H9 (cell line): ENCODE data around the gene PRKAR2A. TPM values are rescaled to one million over a fixed set of nuclear protein-coding genes. Genes with fewer than 3 reads are reported as not detected.

Experiments used
- DNase-seq: peaks from one replicate; pipeline ENCODE4 v3.0.0-alpha.2; 2017
- H2AFZ ChIP-seq: one replicate; pipeline ENCODE4 v1.6.1; 2013; ENCODE audit warnings: mild to moderate bottlenecking, low read length, control low read depth, moderate library complexity
- H2AK5ac ChIP-seq: 2 replicates; pipeline ENCODE4 v1.6.1; 2013; ENCODE audit warnings: low read length, control low read depth, mixed read lengths; ENCODE audit not compliant: insufficient read length
- H2BK120ac ChIP-seq: one replicate; pipeline ENCODE4 v1.6.1; 2013; ENCODE audit warnings: low read depth, mild to moderate bottlenecking, low read length, control low read depth, inconsistent platforms; ENCODE audit not compliant: poor library complexity, severe bottlenecking
- H2BK12ac ChIP-seq: 2 replicates; pipeline ENCODE4 v1.6.1; 2013; ENCODE audit warnings: low read length, control low read depth, mixed read lengths, low read depth; ENCODE audit not compliant: insufficient read length
- H2BK15ac ChIP-seq: 2 replicates; pipeline ENCODE4 v1.6.1; 2013; ENCODE audit warnings: low read depth, low read length, control low read depth
- H2BK20ac ChIP-seq: one replicate; pipeline ENCODE4 v1.6.1; 2013; ENCODE audit warnings: low read depth, mild to moderate bottlenecking, low read length, control low read depth, inconsistent platforms; ENCODE audit not compliant: poor library complexity, severe bottlenecking
- H2BK5ac ChIP-seq: 2 replicates; pipeline ENCODE4 v1.6.1; 2013; ENCODE audit warnings: low read length, control low read depth, mixed read lengths; ENCODE audit not compliant: insufficient read length
- H3K14ac ChIP-seq: 2 replicates; pipeline ENCODE4 v1.6.1; 2013; ENCODE audit warnings: low read length, control low read depth; ENCODE audit not compliant: insufficient read depth
- H3K18ac ChIP-seq: 2 replicates; pipeline ENCODE4 v1.6.1; 2013; ENCODE audit warnings: low read depth, mild to moderate bottlenecking, mixed read lengths, low read length, control low read depth; ENCODE audit not compliant: insufficient read length
- H3K23ac ChIP-seq: 2 replicates; pipeline ENCODE4 v1.6.1; 2013; ENCODE audit warnings: low read length, control low read depth, mixed read lengths, low read depth; ENCODE audit not compliant: insufficient read length
- H3K23me2 ChIP-seq: 2 replicates; pipeline ENCODE4 v1.6.1; 2013; ENCODE audit warnings: low read depth, mild to moderate bottlenecking, mixed read lengths, low read length, control low read depth; ENCODE audit not compliant: insufficient read length, poor library complexity, severe bottlenecking
- H3K27ac ChIP-seq: 2 replicates; pipeline ENCODE4 v1.5.1; 2013; ENCODE audit warnings: low read length, control low read depth, mixed read lengths, low read depth; ENCODE audit not compliant: insufficient read length
- H3K27me3 ChIP-seq: 2 replicates; pipeline ENCODE4 v1.6.1; 2013; ENCODE audit warnings: low read length, control low read depth, inconsistent platforms; ENCODE audit not compliant: insufficient read depth
- H3K4ac ChIP-seq: 2 replicates; pipeline ENCODE4 v1.6.1; 2013; ENCODE audit warnings: low read depth, mild to moderate bottlenecking, control low read depth, inconsistent platforms, low read length, moderate library complexity
- H3K4me1 ChIP-seq: 2 replicates; pipeline ENCODE4 v1.6.1; 2013; ENCODE audit warnings: low read length, control low read depth, inconsistent platforms; ENCODE audit not compliant: insufficient read depth
- H3K4me2 ChIP-seq: 2 replicates; pipeline ENCODE4 v1.6.1; 2013; ENCODE audit warnings: low read length, control low read depth, mixed read lengths; ENCODE audit not compliant: insufficient read length, insufficient read depth
- H3K56ac ChIP-seq: 2 replicates; pipeline ENCODE4 v1.6.1; 2013; ENCODE audit warnings: low read depth, mild to moderate bottlenecking, mixed read lengths, low read length, control low read depth; ENCODE audit not compliant: insufficient read length
- H3K79me1 ChIP-seq: 2 replicates; pipeline ENCODE4 v1.6.1; 2013; ENCODE audit warnings: low read depth, mild to moderate bottlenecking, moderate library complexity, low read length, control low read depth, inconsistent platforms; ENCODE audit not compliant: insufficient read depth, poor library complexity, severe bottlenecking
- H3K79me2 ChIP-seq: 2 replicates; pipeline ENCODE4 v1.6.1; 2013; ENCODE audit warnings: low read length, control low read depth, inconsistent platforms; ENCODE audit not compliant: insufficient read depth
- H3K9ac ChIP-seq: 2 replicates; pipeline ENCODE4 v1.6.1; 2013; ENCODE audit warnings: low read length, control low read depth, mixed read lengths; ENCODE audit not compliant: insufficient read length; ENCODE audit errors: extremely low read depth
- H3K9me3 ChIP-seq: one replicate; pipeline ENCODE4 v1.6.1; 2013; ENCODE audit warnings: low read depth, low read length, inconsistent platforms; ENCODE audit not compliant: control insufficient read depth
- H3T11ph ChIP-seq: one replicate; pipeline ENCODE4 v1.6.1; 2013; ENCODE audit warnings: mild to moderate bottlenecking, low read length, control low read depth, inconsistent platforms
- H4K20me1 ChIP-seq: one replicate; pipeline ENCODE4 v1.6.1; 2013; ENCODE audit not compliant: control insufficient read depth, insufficient read length, insufficient read depth
- H4K5ac ChIP-seq: 2 replicates; pipeline ENCODE4 v1.6.1; 2013; ENCODE audit warnings: low read depth, mild to moderate bottlenecking, mixed read lengths, low read length, control low read depth; ENCODE audit not compliant: insufficient read length
- H4K8ac ChIP-seq: replicated peaks from 2 replicates; pipeline ENCODE4 v1.6.1; 2013; ENCODE audit warnings: low read length, control low read depth, mixed read lengths, low read depth; ENCODE audit not compliant: insufficient read length
- H4K91ac ChIP-seq: 2 replicates; pipeline ENCODE4 v1.6.1; 2013; ENCODE audit warnings: low read depth, mild to moderate bottlenecking, moderate library complexity, mixed read lengths, low read length, control low read depth; ENCODE audit not compliant: insufficient read length
- H3K27ac Mint-ChIP-seq, 3 experiments: 2 replicates in 2 of 3; 3 replicates in 1 of 3; pipeline ENCODE4 v1.8.0; 2020 to 2021; ENCODE audit warnings: mixed read lengths in 3 of 3, mild to moderate bottlenecking in 1 of 3, moderate library complexity in 1 of 3
- H3K27me3 Mint-ChIP-seq: 2 replicates; pipeline ENCODE4 v1.8.0; 2021; ENCODE audit warnings: low read depth, mild to moderate bottlenecking, moderate library complexity, mixed read lengths
- H3K36me3 Mint-ChIP-seq, 3 experiments: 2 replicates in 2 of 3; 3 replicates in 1 of 3; pipeline ENCODE4 v1.8.0; 2020 to 2021; ENCODE audit warnings: low read depth in 3 of 3, mixed read lengths in 3 of 3; ENCODE audit not compliant: insufficient read depth in 1 of 3
- H3K4me1 Mint-ChIP-seq, 2 experiments: 2 replicates each; pipeline ENCODE4 v1.8.0; 2020; ENCODE audit warnings: mixed read lengths in 2 of 2
- H3K4me3 Mint-ChIP-seq, 2 experiments: 2 replicates in 1 of 2; 3 replicates in 1 of 2; pipeline ENCODE4 v1.8.0; 2020 to 2021; ENCODE audit warnings: mild to moderate bottlenecking in 2 of 2, mixed read lengths in 2 of 2, moderate library complexity in 1 of 2
- H3K9me3 Mint-ChIP-seq, 2 experiments: 2 replicates in 1 of 2; 3 replicates in 1 of 2; pipeline ENCODE4 v1.8.0; 2020; ENCODE audit warnings: mild to moderate bottlenecking in 2 of 2, mixed read lengths in 2 of 2, moderate library complexity in 1 of 2
- CTCF ChIP-seq: fragments of 200-600 bp; sonication (generic); conservative IDR thresholded peaks from 3 replicates; pipeline ENCODE4 v1.8.0; 2021; ENCODE audit warnings: antibody characterized with exemption, mild to moderate bottlenecking
- WGBS: extraction: QIAGEN DNeasy Blood & Tissue Kit; methylation state at CpG from one replicate; pipeline ENCODE4 v1.1.7; 2013; ENCODE audit warnings: missing lambda C conversion rate, low lambda C conversion rate, mixed read lengths; ENCODE audit not compliant: insufficient read length; ENCODE audit errors: extremely low coverage; 5-methylcytosine and 5-hydroxymethylcytosine counted together
- total RNA-seq: library from RNA; stranded (reverse); gene quantifications from 2 replicates; pipeline ENCODE4 v1.2.1, GENCODE V29; 2021

PRKAR2A gene
- total RNA-seq, 1 experiment from 2014 or later, result 39.1 TPM

DNA sequence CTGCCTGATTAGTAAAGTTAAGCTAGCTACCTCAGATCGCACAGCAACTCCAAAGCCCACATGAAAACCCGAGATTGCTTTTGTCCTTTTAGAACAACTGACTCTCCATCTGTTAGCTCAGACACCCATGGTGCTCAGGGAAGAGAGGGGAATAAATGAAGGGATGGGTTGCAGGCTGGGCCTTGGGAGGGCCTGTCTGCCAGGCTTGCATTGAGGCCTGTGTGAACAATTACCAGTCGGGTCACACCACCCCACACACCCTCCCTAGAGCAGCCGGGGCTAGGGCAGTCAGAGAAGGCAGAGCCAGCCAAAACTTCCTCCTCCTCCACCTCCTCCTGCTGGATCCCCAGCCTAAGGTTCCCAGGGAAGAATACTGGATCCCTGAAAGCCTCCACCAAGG, 8.8 kb upstream of the PRKAR2A start:
- H4K8ac ChIP-seq, result no peak overlapping the region
- Mint-ChIP-seq H3K4me3 (no peak overlapping the region), H3K4me1 (peaks cover 2 to 5% of the 10 kb centered on the region in 2 experiments; a peak in 3 of 4 replicates), H3K36me3 (no peaks in the 10 kb centered on the region; a peak in 1 of 7 replicates), H3K9me3 (no peaks in the 10 kb centered on the region), H3K27ac (peak overlapping the region in 2 of 3 experiments; percentile 32 to 71; a peak in 2 of 7 replicates), H3K27me3 (no peaks in the 10 kb centered on the region)
- no peak overlapping the region for H3K23ac ChIP-seq
- H3K79me2 ChIP-seq, result no peaks in the 10 kb centered on the region
- H4K5ac ChIP-seq, result no peak overlapping the region
- no peaks in the 10 kb centered on the region for H3K27me3 ChIP-seq
- H3K9ac ChIP-seq, result no peak overlapping the region
- no peak overlapping the region for H3T11ph ChIP-seq
- no peak overlapping the region for H2BK120ac ChIP-seq
- no peak overlapping the region for H3K18ac ChIP-seq
- H2BK15ac ChIP-seq, result no peak overlapping the region
- H3K4me2 ChIP-seq, result no peak overlapping the region
- H3K56ac ChIP-seq, result no peak overlapping the region
- H4K20me1 ChIP-seq, result no peaks in the 10 kb centered on the region
- H3K79me1 ChIP-seq, result no peaks in the 10 kb centered on the region
- no peak overlapping the region for H3K14ac ChIP-seq
- H3K4me1 ChIP-seq, result no peaks in the 10 kb centered on the region
- no peak overlapping the region for H2BK12ac ChIP-seq
- no peak overlapping the region for H2BK20ac ChIP-seq
- H2AFZ ChIP-seq, result no peak overlapping the region
- no peak for TF ChIP-seq CTCF
- H3K23me2 ChIP-seq, result no peaks in the 10 kb centered on the region
- no peak overlapping the region for H2BK5ac ChIP-seq
- H3K4ac ChIP-seq, result no peak overlapping the region
- DNase-seq, result no peak
- H2AK5ac ChIP-seq, result no peak overlapping the region
- no CpG with 5 or more reads among the region's 4 CpGs for WGBS
- H3K27ac ChIP-seq, result no peak overlapping the region
- no peak overlapping the region for H4K91ac ChIP-seq
- H3K9me3 ChIP-seq, result no peaks in the 10 kb centered on the region
